Measurements from ENCODE around the gene NR2F1.

Gene NR2F1

DNA sequence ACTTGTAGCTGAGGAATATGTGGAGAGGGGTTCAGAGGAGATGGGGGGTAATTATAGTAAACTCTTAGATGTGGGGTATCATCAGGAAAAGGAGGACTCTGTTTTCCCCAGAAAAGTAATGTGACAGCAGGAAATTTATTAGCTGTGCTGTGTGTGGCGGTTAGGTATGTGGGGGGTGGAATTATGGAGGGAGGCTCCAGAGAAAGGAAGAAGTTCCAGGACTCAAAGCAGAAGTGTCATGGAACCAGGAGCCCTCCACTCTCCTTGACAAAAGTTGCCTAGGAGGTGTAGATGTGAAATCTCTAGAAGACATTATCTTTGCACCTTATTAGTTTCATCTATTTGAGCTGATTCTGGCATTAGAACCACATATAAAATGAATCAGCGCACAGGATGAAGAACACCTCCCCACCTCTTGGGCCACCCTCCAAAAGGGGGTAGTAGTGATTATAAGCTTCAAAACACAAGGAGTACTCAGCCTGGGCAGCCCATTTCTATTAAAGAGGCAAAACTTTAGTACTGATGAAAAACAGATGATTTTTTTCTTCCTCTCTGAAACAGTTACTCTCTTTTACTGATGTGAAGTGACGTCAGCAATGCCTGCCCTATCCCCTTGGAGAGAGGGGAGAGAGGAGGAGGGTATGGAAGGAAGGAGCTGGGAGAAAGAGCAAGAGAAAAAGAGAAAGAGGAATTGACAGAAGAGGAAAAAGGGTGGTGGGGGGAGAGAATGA, 18.2 kb downstream of the NR2F1 start:
- H3K4me3 ChIP-seq (ENCODE audit: low read length), result no peak overlapping the region
- no peak for DNase-seq (ENCODE audit: low read depth, low spot score)
- peaks cover 94% of the 10 kb centered on the region for H3K27me3 ChIP-seq (ENCODE audit: control insufficient read depth, insufficient read depth, low read length)
- H3K36me3 ChIP-seq (ENCODE audit: control insufficient read depth, insufficient read depth, low read length), result no peaks in the 10 kb centered on the region
- no peaks in the 10 kb centered on the region for H3K9me3 ChIP-seq (ENCODE audit: control insufficient read depth, insufficient read depth, low read length)
- peaks cover 5% of the 10 kb centered on the region for H3K4me1 ChIP-seq (ENCODE audit: control insufficient read depth, insufficient read depth, low read length)
- no CpG with 5 or more reads among the region's 3 CpGs for WGBS (ENCODE audit: insufficient coverage, insufficient read length)
- H3K27ac ChIP-seq (ENCODE audit: low read length), result no peak overlapping the region

DNA sequence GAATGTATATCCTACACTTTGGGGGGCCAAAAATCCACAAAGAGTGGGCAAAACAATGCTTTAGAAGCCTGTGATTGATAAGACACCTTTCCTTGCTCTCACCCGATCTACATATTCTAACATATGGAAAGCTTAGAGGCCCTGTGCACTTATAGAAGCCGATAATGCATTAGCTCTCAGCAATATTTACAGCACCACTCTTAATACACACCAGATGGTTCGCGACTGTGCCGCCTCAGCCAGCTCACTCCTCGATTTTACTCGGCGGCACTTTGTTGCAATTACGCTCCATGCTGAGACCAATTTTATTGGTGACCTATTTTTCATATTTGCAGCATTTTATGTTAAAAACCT, 18.8 kb downstream of the NR2F1 start:
- no CpG with 5 or more reads among the region's 9 CpGs for WGBS (ENCODE audit: insufficient coverage, insufficient read length)
- Histone ChIP-seq H3K27ac (ENCODE audit: low read length) (no peak overlapping the region), H3K4me1 (ENCODE audit: control insufficient read depth, insufficient read depth, low read length) (peaks cover 5% of the 10 kb centered on the region), H3K27me3 (ENCODE audit: control insufficient read depth, insufficient read depth, low read length) (peaks cover 91% of the 10 kb centered on the region), H3K36me3 (ENCODE audit: control insufficient read depth, insufficient read depth, low read length) (no peaks in the 10 kb centered on the region), H3K4me3 (ENCODE audit: low read length) (no peak overlapping the region), H3K9me3 (ENCODE audit: control insufficient read depth, insufficient read depth, low read length) (no peaks in the 10 kb centered on the region)
- no peak for DNase-seq (ENCODE audit: low read depth, low spot score)

DNA sequence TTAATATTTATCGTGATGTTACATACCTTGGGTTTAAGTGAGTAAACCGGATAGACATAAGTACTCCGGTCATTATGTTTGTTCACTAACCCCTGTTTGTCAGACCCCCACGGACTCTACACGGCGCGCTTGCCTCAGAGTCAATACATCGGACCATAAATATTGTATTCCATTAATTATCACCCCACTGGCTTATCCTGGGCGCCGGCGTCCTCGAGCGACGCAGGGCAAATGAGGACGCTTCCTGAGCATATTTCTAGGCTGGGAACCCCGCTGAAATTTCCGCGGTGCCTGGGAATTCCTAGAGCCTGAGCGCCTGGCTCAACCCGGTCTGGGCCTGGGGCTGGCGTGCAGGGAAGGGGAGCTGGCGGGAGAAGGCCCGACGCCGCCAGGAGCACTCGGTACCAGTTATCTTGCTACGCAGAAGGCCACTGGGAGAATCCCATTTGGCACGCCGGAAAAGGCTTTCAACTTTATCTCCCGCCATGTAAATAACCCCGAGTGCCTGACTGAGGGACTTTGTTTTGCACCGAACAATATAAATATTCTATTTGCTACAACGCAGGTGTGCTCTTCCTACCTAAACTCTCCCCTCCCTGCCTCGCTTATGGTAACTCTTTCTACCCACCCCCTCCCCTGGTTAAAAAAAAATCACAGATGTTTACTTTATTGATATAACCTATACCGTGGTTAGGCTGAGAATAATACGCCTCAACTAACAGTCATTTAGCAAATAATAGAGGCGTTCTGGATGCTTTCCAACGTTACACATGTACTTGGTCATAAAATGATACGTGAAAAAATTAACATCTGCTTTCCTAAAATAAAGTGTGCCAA, 19.4 kb downstream of the NR2F1 start:
- peaks cover 7% of the 10 kb centered on the region for H3K4me1 ChIP-seq (ENCODE audit: control insufficient read depth, insufficient read depth, low read length)
- H3K4me3 ChIP-seq (ENCODE audit: low read length), result no peak overlapping the region
- no peak for DNase-seq (ENCODE audit: low read depth, low spot score)
- H3K36me3 ChIP-seq (ENCODE audit: control insufficient read depth, insufficient read depth, low read length), result no peaks in the 10 kb centered on the region
- peaks cover 89% of the 10 kb centered on the region for H3K27me3 ChIP-seq (ENCODE audit: control insufficient read depth, insufficient read depth, low read length)
- H3K27ac ChIP-seq (ENCODE audit: low read length), result no peak overlapping the region
- H3K9me3 ChIP-seq (ENCODE audit: control insufficient read depth, insufficient read depth, low read length), result no peaks in the 10 kb centered on the region
- no CpG with 5 or more reads among the region's 39 CpGs for WGBS (ENCODE audit: insufficient coverage, insufficient read length)

DNA sequence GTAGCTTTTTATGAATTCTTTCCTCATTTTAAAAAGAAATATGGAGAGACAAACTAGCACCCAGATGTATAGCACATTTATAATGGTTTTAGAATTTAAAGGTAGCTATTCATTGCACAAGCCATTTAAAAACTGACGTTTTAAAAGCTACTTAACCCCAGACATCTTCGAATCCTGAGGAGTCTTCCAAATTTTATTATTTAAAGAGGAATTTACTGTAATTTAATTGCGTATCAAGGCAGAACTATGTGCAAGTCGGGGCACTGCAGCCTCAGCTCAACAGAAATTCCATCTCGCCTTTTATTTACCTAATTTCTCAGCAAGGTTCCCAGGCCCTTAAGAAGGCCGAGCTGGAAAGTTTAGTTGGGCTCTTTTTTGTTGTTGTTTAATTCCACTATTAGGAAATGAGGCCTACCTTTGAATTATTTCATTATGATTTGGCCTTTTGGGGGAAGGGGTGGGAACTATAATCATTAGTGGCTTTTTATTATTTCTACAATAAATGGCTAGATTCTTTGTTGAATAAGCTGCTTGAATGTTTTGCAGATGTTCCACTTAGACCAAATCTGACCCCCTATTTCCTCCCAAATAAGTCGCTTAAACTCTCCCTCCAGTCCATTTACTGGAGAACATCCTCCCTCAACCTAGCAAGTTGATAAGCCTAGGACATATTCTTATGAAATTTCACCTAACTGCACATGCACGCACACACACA, 20.2 kb downstream of the NR2F1 start:
- Histone ChIP-seq H3K36me3 (ENCODE audit: control insufficient read depth, insufficient read depth, low read length) (no peaks in the 10 kb centered on the region), H3K9me3 (ENCODE audit: control insufficient read depth, insufficient read depth, low read length) (no peaks in the 10 kb centered on the region; the same call in 1 of the 2 replicates), H3K4me3 (ENCODE audit: low read length) (no peak overlapping the region), H3K4me1 (ENCODE audit: control insufficient read depth, insufficient read depth, low read length) (peaks cover 11% of the 10 kb centered on the region), H3K27me3 (ENCODE audit: control insufficient read depth, insufficient read depth, low read length) (peaks cover 88% of the 10 kb centered on the region), H3K27ac (ENCODE audit: low read length) (no peak overlapping the region)
- WGBS (ENCODE audit: insufficient coverage, insufficient read length), result no CpG with 5 or more reads among the region's 8 CpGs
- DNase-seq (ENCODE audit: low read depth, low spot score), result no peak

DNA sequence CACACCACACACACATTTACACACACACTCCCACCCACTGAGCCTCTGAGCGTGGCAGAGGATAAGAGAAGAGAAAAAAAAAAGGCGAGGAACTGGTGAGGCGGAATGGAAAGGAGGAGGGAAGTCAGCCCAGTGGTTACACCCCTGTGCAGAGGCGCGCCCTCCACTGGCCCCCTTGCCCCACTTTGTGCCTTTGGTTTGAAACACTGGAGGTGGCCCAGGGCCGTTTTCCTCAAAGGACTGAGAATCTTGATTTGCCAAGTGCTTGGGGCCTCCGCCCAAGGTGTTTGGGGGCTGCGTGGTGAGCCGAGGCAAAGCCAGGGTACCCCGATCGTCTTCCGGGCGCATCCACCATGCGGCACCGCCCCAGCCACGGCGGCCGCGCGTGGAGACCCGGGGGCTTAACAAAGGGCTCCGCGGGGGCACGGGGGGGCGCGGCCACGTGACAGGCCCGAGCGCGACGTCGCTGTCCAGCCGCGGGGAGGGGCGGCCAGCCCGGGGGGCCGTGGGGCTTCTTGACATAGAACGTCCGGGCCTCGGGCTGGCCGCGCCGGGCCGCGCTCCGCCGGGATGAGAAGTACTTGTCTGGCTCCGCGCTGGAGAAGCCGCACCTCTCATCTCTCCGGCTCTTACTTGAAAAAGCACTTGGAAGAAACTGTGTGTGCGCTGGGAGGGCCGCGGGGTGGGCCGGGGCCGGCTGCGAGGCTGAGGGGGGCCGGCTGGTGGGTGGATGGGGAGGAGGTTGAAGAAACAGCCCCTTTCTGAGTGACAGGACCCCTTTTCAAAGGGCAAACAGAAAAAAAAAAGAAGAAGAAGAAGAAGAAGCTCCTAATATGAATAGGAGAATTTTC, 21.0 kb downstream of the NR2F1 start:
- no peak overlapping the region; the same call in 1 of the 2 replicates for H3K4me3 ChIP-seq (ENCODE audit: low read length)
- peaks cover 86% of the 10 kb centered on the region for H3K27me3 ChIP-seq (ENCODE audit: control insufficient read depth, insufficient read depth, low read length)
- no peaks in the 10 kb centered on the region for H3K36me3 ChIP-seq (ENCODE audit: control insufficient read depth, insufficient read depth, low read length)
- H3K4me1 ChIP-seq (ENCODE audit: control insufficient read depth, insufficient read depth, low read length), result peaks cover 10% of the 10 kb centered on the region
- H3K27ac ChIP-seq (ENCODE audit: low read length), result no peak overlapping the region
- no peak for DNase-seq (ENCODE audit: low read depth, low spot score)
- no CpG with 5 or more reads among the region's 58 CpGs for WGBS (ENCODE audit: insufficient coverage, insufficient read length)
- H3K9me3 ChIP-seq (ENCODE audit: control insufficient read depth, insufficient read depth, low read length), result no peaks in the 10 kb centered on the region; the same call in 1 of the 2 replicates

DNA sequence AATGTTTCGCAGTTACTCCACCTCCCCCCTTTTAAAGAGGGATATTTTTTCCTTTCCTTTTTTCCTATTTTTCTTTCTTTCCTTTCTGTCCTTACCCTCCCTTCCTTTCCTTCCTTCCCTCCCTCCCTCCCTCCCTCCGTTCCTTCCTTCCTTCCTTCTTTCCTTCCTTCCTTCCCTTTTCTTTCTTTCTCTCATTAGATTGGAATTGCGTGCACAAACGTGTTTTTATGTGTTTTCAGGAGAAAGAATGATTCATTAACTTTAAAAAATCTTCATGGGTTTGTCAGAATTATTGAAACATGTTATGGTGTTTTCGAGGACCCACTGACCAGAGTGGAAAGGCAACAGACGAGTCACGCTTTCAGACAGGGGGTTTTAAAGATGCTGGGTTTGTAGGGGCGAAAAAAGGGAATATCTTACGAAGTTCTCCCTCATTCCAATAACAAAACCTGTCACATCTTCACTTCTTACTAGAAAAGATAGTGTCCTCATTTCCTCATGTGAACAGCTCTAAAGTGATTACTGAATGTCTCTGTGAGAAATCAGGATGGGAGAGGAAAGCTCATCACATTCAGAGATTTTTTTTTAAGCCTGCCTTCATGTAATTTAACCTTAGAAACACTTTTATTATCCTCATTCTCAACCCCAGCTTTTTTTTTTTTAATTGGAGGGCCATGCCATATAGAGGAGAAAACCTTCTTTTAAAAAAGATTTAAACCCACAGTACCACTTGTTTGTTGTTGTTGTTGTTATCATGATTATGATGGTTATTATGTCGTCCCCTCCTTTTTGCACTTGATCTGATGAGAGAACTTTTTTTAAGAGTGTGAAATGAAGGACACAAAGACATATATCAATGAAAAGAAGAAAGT, 21.9 kb downstream of the NR2F1 start:
- DNase-seq (ENCODE audit: low read depth, low spot score), result no peak
- H3K27ac ChIP-seq (ENCODE audit: low read length), result no peak overlapping the region
- H3K4me3 ChIP-seq (ENCODE audit: low read length), result no peak overlapping the region
- peaks cover 85% of the 10 kb centered on the region for H3K27me3 ChIP-seq (ENCODE audit: control insufficient read depth, insufficient read depth, low read length)
- no peaks in the 10 kb centered on the region; the same call in 1 of the 2 replicates for H3K9me3 ChIP-seq (ENCODE audit: control insufficient read depth, insufficient read depth, low read length)
- no CpG with 5 or more reads among the region's 10 CpGs for WGBS (ENCODE audit: insufficient coverage, insufficient read length)
- peaks cover 8% of the 10 kb centered on the region for H3K4me1 ChIP-seq (ENCODE audit: control insufficient read depth, insufficient read depth, low read length)
- no peaks in the 10 kb centered on the region for H3K36me3 ChIP-seq (ENCODE audit: control insufficient read depth, insufficient read depth, low read length)

DNA sequence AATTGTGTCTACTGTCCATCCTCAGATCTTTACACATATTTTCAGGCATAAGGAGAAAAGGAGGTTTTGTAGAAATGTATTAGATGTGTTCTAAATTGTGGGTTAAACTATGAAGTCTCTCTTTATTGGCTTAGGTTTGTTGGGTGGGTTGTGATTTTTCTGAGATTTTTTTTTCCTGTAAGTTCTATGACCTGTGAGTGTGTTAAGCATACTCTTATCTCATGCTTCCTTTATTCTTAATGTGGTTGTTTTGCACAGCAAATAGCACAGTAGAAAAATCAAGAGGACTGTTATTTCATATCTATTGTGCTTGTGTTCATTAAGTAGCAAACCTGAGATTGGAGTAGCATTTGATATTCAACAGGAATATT, 23.3 kb downstream of the NR2F1 start:
- Histone ChIP-seq H3K27ac (ENCODE audit: low read length) (no peak overlapping the region), H3K36me3 (ENCODE audit: control insufficient read depth, insufficient read depth, low read length) (no peaks in the 10 kb centered on the region), H3K27me3 (ENCODE audit: control insufficient read depth, insufficient read depth, low read length) (peaks cover 82% of the 10 kb centered on the region), H3K4me3 (ENCODE audit: low read length) (no peak overlapping the region), H3K4me1 (ENCODE audit: control insufficient read depth, insufficient read depth, low read length) (peaks cover 8% of the 10 kb centered on the region), H3K9me3 (ENCODE audit: control insufficient read depth, insufficient read depth, low read length) (no peaks in the 10 kb centered on the region; the same call in 1 of the 2 replicates)
- no peak for DNase-seq (ENCODE audit: low read depth, low spot score)

DNA sequence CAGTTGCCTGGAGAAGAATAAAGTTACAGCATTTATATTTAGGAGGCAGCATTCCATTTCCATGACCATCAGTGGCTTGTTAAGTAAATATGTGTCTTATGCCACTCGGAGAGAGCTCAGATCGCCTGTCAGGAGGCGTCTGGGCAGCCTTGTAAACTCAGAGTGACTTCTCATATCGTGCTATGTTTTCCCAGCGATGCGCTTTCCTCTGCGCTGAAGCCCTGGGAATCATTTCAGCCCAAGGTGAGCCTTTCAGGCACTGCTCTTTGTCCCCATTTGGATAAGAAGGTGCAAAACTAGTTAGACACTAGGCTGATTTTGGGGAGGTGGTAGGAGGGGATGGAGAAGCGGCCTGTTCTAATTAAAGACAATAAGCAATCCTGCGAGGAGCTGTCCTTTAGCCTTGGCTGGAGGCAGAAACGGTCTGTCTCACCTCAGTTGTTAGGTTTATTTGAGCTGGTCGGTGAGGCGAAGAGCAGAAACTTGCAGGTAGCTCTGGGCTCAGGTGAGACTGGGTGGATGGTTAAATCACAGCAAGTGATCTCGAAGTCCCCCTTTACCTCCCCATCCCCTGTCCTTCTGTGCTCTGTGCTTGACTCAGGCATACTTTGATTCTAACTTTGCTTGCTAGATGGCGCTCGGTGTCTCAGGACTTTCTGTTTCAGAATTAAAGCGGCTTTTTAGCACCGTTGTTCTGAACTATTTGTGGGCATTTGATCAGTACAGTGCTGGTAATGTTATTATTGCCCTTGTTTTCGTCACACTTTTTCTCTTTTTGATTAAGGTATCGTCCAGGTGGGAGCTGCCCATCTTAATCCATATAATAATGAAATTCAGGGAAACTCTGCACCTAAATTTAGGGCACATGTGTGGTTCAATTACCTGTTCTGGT, 24.6 kb downstream of the NR2F1 start:
- no peak for DNase-seq (ENCODE audit: low read depth, low spot score)
- Histone ChIP-seq H3K27ac (ENCODE audit: low read length) (no peak overlapping the region), H3K27me3 (ENCODE audit: control insufficient read depth, insufficient read depth, low read length) (peaks cover 77% of the 10 kb centered on the region), H3K4me1 (ENCODE audit: control insufficient read depth, insufficient read depth, low read length) (peaks cover 8% of the 10 kb centered on the region), H3K9me3 (ENCODE audit: control insufficient read depth, insufficient read depth, low read length) (no peaks in the 10 kb centered on the region; the same call in 1 of the 2 replicates), H3K4me3 (ENCODE audit: low read length) (no peak overlapping the region), H3K36me3 (ENCODE audit: control insufficient read depth, insufficient read depth, low read length) (no peaks in the 10 kb centered on the region)
- no CpG with 5 or more reads among the region's 19 CpGs for WGBS (ENCODE audit: insufficient coverage, insufficient read length)

DNA sequence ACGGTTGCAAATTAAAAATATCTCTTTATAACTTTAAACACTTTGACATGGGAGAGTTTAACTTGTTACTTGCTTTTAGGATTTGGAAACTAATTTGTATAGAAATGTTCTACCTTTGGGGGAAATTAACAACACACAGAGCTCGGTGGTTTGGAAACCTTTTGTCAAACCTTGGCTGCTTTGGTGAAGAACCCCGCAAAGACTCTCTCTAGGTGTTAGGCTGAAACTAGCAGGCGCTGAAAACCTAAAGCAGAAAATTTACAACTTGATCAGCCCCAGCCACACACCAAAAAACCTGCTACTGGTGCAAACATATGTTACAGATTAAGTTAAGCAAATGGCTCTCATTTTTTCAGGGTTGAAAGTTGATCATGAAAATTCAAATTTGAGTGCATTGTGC, 25.8 kb downstream of the NR2F1 start:
- no CpG with 5 or more reads among the region's 4 CpGs for WGBS (ENCODE audit: insufficient coverage, insufficient read length)
- H3K36me3 ChIP-seq (ENCODE audit: control insufficient read depth, insufficient read depth, low read length), result no peaks in the 10 kb centered on the region
- DNase-seq (ENCODE audit: low read depth, low spot score), result no peak
- H3K4me1 ChIP-seq (ENCODE audit: control insufficient read depth, insufficient read depth, low read length), result peaks cover 8% of the 10 kb centered on the region
- H3K27me3 ChIP-seq (ENCODE audit: control insufficient read depth, insufficient read depth, low read length), result peaks cover 71% of the 10 kb centered on the region
- H3K4me3 ChIP-seq (ENCODE audit: low read length), result no peak overlapping the region
- H3K9me3 ChIP-seq (ENCODE audit: control insufficient read depth, insufficient read depth, low read length), result no peaks in the 10 kb centered on the region; the same call in 1 of the 2 replicates
- no peak overlapping the region for H3K27ac ChIP-seq (ENCODE audit: low read length)

All from iPS DF 6.9 (cell line).